Peyer's patch (tissue), 4 donors: ENCODE results near the gene RPS16.

Experiments used
- CTCF ChIP-seq, 6 experiments: fragments of 450-650 bp in 4 of 6; fragments of 200-600 bp in 2 of 6; sonication (generic) in 1 of 6; IDR thresholded peaks; one replicate each; pipeline ENCODE4 v1.5.1; 2017 to 2019; ENCODE audit warnings: antibody characterized with exemption in 6 of 6, mild to moderate bottlenecking in 3 of 6, moderate library complexity in 1 of 6
- POLR2A ChIP-seq, 2 donors: fragments of 450-650 bp; IDR thresholded peaks; one replicate each; pipeline ENCODE4 v1.5.1; 2017; ENCODE audit warnings: antibody characterized with exemption in 2 of 2, mild to moderate bottlenecking in 2 of 2, moderate library complexity in 2 of 2

- TF ChIP-seq CTCF (IDR thresholded peaks at IDR 0.05), result no peak
- TF ChIP-seq POLR2A (IDR thresholded peaks at IDR 0.05), result no peak
Observed at GRCh38 chr19:39425744-39426143, 10.0 kb downstream of the RPS16 start.
